HepG2 (cell line): ENCODE data around the gene MACROD2. TPM values are rescaled to one million over a fixed set of nuclear protein-coding genes. Genes with fewer than 3 reads are reported as not detected.

ENCODE experiments used
- ATAC-seq: fragments of 200-7000 bp; cut with Tn5 transposase; 3 replicates; pipeline ENCODE4 v1.9.1; 2020; ENCODE audit warnings: mild to moderate bottlenecking, moderate library complexity
- BruUV-seq: library from RNA; stranded (reverse); fragments of 400-500 nt; replicated peaks from 2 replicates; lab custom pipeline; 2021; lab: Mats Ljungman, UMichigan
- CTCF ChIA-PET: fragments of 300-600 bp; formaldehyde crosslinking; extraction: SDS; loops from one replicate; lab custom pipeline; 2021; ENCODE audit warnings: low total read pairs, inconsistent platforms, low intra/inter-chr PET ratio; lab: Yijun Ruan, JAX
- POLR2A ChIA-PET: fragments of 350-600 bp; sonication (Branson Sonifier 250); formaldehyde crosslinking; loops from one replicate; lab custom pipeline; 2020; ENCODE audit warnings: antibody characterized with exemption, inconsistent platforms; lab: Yijun Ruan, JAX
- DNase-seq: peaks from one replicate; pipeline ENCODE4 v3.0.0-alpha.2; 2015; ENCODE audit warnings: low spot score
- FAIRE-seq: peaks from 3 replicates; lab custom pipeline; 2011; peaks lifted over from hg19 to GRCh38; lab: Jason Lieb, UNC
- H2AFZ ChIP-seq: one replicate; pipeline ENCODE4 v1.6.1; 2011; ENCODE audit warnings: low read length, inconsistent platforms
- H3K27ac ChIP-seq: fragments of 300-600 bp; 3 replicates; pipeline ENCODE4 v1.8.0; 2011; ENCODE audit warnings: mixed run types, mild to moderate bottlenecking, mixed read lengths, low read length, inconsistent platforms; ENCODE audit not compliant: insufficient read depth; ENCODE audit errors: extremely low read length
- H3K27me3 ChIP-seq, 2 experiments: fragments of 200-600 bp in 1 of 2; 2 replicates in 1 of 2; 3 replicates in 1 of 2; pipeline versions ENCODE4 v1.6.0 to v1.8.0; 2011; ENCODE audit warnings: low read length in 2 of 2, mild to moderate bottlenecking in 2 of 2, moderate library complexity in 2 of 2, inconsistent platforms in 1 of 2; ENCODE audit not compliant: insufficient read depth in 2 of 2, control insufficient read depth in 1 of 2
- H3K36me3 ChIP-seq, 2 experiments: fragments of 200-600 bp in 1 of 2; replicated peaks in 1 of 2; 2 replicates in 1 of 2; 3 replicates in 1 of 2; pipeline versions ENCODE4 v1.5.1 to v1.8.0; 2011; ENCODE audit warnings: low read length in 2 of 2, inconsistent platforms in 1 of 2; ENCODE audit not compliant: insufficient read depth in 2 of 2, control insufficient read depth in 1 of 2
- H3K4me1 ChIP-seq: 2 replicates; pipeline ENCODE4 v1.5.1; 2012; ENCODE audit warnings: low read length, inconsistent platforms; ENCODE audit not compliant: insufficient read depth
- H3K4me2 ChIP-seq: 2 replicates; pipeline ENCODE4 v1.6.0; 2011; ENCODE audit warnings: low read depth, low read length, inconsistent platforms
- H3K4me3 ChIP-seq, 3 experiments: fragments of 200-600 bp in 1 of 3; sonication (generic), shearing (Covaris generic) in 1 of 3; replicated peaks in 1 of 3; 2 replicates each; pipeline ENCODE4 v1.5.1; 2011 to 2016; ENCODE audit warnings: low read length in 3 of 3, inconsistent platforms in 2 of 3, low read depth in 2 of 3, mild to moderate bottlenecking in 2 of 3, control low read depth in 1 of 3, mixed read lengths in 1 of 3; ENCODE audit not compliant: insufficient read depth in 1 of 3
- H3K79me2 ChIP-seq: one replicate; pipeline ENCODE4 v1.6.1; 2011; ENCODE audit warnings: low read length, inconsistent platforms; ENCODE audit not compliant: insufficient read depth
- H3K9ac ChIP-seq: 2 replicates; pipeline ENCODE4 v1.6.0; 2011; ENCODE audit warnings: mild to moderate bottlenecking, low read depth, low read length, inconsistent platforms; ENCODE audit not compliant: insufficient read depth
- H3K9me3 ChIP-seq: 2 replicates; pipeline ENCODE4 v1.5.1; 2012; ENCODE audit warnings: mild to moderate bottlenecking, low read length
- H4K20me1 ChIP-seq: 2 replicates; pipeline ENCODE4 v1.6.0; 2011; ENCODE audit warnings: inconsistent platforms, mild to moderate bottlenecking, low read length, moderate library complexity; ENCODE audit not compliant: insufficient read depth
- FOXC1 ChIP-seq: sonication (generic); formaldehyde crosslinking; IDR thresholded peaks from 2 replicates; pipeline ENCODE4 v1.8.0; 2022; ENCODE audit warnings: mild to moderate bottlenecking, missing genetic modification reagents, borderline replicate concordance
- FOXP4 ChIP-seq: sonication (generic); formaldehyde crosslinking; IDR thresholded peaks from 2 replicates; pipeline ENCODE4 v1.4.0; 2020; ENCODE audit warnings: missing genetic modification reagents
- HOXA7 ChIP-seq: sonication (generic); formaldehyde crosslinking; IDR thresholded peaks from 2 replicates; pipeline ENCODE4 v1.8.1; 2022; ENCODE audit warnings: mild to moderate bottlenecking, missing genetic modification reagents, moderate library complexity
- RNF2 ChIP-seq: fragments of 450-650 bp; conservative IDR thresholded peaks from 2 replicates; pipeline ENCODE4 v1.6.1; 2016; ENCODE audit warnings: low read depth
- SETDB1 ChIP-seq: sonication (generic); formaldehyde crosslinking; IDR thresholded peaks from 2 replicates; pipeline ENCODE4 v1.5.1; 2020; ENCODE audit warnings: missing genetic modification reagents, mild to moderate bottlenecking, borderline replicate concordance
- SMAD1 ChIP-seq: sonication (generic); formaldehyde crosslinking; IDR thresholded peaks from 2 replicates; pipeline ENCODE4 v1.4.0; 2020; ENCODE audit warnings: missing genetic modification reagents, low read depth, mild to moderate bottlenecking, borderline replicate concordance
- SOX6 ChIP-seq, 2 experiments: fragments of 450-650 bp in 1 of 2; sonication (generic) in 1 of 2; formaldehyde crosslinking in 1 of 2; IDR thresholded peaks; 2 replicates each; pipeline versions ENCODE4 v1.4.0 to v1.6.1; 2017 to 2020; ENCODE audit warnings: antibody characterized with exemption in 1 of 2, mild to moderate bottlenecking in 1 of 2, missing genetic modification reagents in 1 of 2
- TCF12 ChIP-seq, 2 experiments: fragments of 450-650 bp in 1 of 2; sonication (generic) in 1 of 2; formaldehyde crosslinking in 1 of 2; IDR thresholded peaks; 2 replicates each; pipeline versions ENCODE4 v1.6.1 to v1.8.0; 2017 to 2022; ENCODE audit warnings: antibody characterized with exemption in 1 of 2, mild to moderate bottlenecking in 1 of 2, missing genetic modification reagents in 1 of 2, moderate library complexity in 1 of 2
- ZKSCAN5 ChIP-seq: sonication (generic); formaldehyde crosslinking; IDR thresholded peaks from 2 replicates; pipeline ENCODE4 v1.5.1; 2020; ENCODE audit warnings: mild to moderate bottlenecking, missing genetic modification reagents
- ZNF331 ChIP-seq: sonication (generic); formaldehyde crosslinking; IDR thresholded peaks from 2 replicates; pipeline ENCODE4 v1.4.0; 2020; ENCODE audit warnings: missing genetic modification reagents
- ZNF354B ChIP-seq: sonication (generic); formaldehyde crosslinking; IDR thresholded peaks from 2 replicates; pipeline ENCODE4 v1.8.0; 2022; ENCODE audit warnings: mild to moderate bottlenecking, missing genetic modification reagents
- ZNF513 ChIP-seq: sonication (generic); formaldehyde crosslinking; conservative IDR thresholded peaks from 2 replicates; pipeline ENCODE4 v1.5.0; 2020; ENCODE audit warnings: missing genetic modification reagents
- ZNF614 ChIP-seq: IDR thresholded peaks from 2 replicates; pipeline ENCODE4 v1.6.1; 2018; ENCODE audit warnings: missing biosample characterization, missing genetic modification reagents, inconsistent platforms, borderline replicate concordance
- ZNF616 ChIP-seq: sonication (generic); formaldehyde crosslinking; IDR thresholded peaks from 2 replicates; pipeline ENCODE4 v1.5.0; 2020; ENCODE audit warnings: low read depth, mild to moderate bottlenecking, missing genetic modification reagents
- ZNF639 ChIP-seq: conservative IDR thresholded peaks from 2 replicates; pipeline ENCODE4 v1.6.1; 2018; ENCODE audit warnings: missing genetic modification reagents
- ZNF7 ChIP-seq: IDR thresholded peaks from 2 replicates; pipeline ENCODE4 v1.6.1; 2016; ENCODE audit warnings: missing biosample characterization, missing genetic modification reagents
- ZNF780A ChIP-seq: sonication (generic); formaldehyde crosslinking; IDR thresholded peaks from 2 replicates; pipeline ENCODE4 v1.8.0; 2022; ENCODE audit warnings: mild to moderate bottlenecking, missing genetic modification reagents, moderate library complexity
- ZSCAN20 ChIP-seq: sonication (generic); formaldehyde crosslinking; IDR thresholded peaks from 2 replicates; pipeline ENCODE4 v1.4.0; 2020; ENCODE audit warnings: missing genetic modification reagents, mild to moderate bottlenecking, borderline replicate concordance
- WGBS: methylation state at CpG from one replicate; pipeline ENCODE4 v1.1.6; 2017; ENCODE audit warnings: low lambda C conversion rate; 5-methylcytosine and 5-hydroxymethylcytosine counted together
- in situ Hi-C: cut with HindIII; loops from 2 replicates; pipeline ENCODE4 v1.10.0; 2017; ENCODE audit warnings: low pct_unique_long_range_greater_than_20kb; ENCODE audit not compliant: extremely low pct_ligation_motif_present
- intact Hi-C: fragments of 100-400 bp; cut with micrococcal nuclease; formaldehyde crosslinking; loops from one replicate; pipeline ENCODE4 v1.10.0; 2022; ENCODE audit not compliant: unreplicated experiment
- polyA plus RNA-seq, 8 experiments: library from polyadenylated mRNA; depleted of rRNA in 3 of 8; stranded (reverse) in 7 of 8; unstranded in 1 of 8; fragments of >200 nt; fragmentation: Illumina TruSeq in 4 of 8; extraction: Trizol in 4 of 8; gene quantifications; 2 replicates each; pipeline versions ENCODE4 v1.2.1 to v1.2.3, GENCODE V29; 2011 to 2016; ENCODE audit warnings: low read depth in 4 of 8, missing spikeins in 1 of 8, mixed read lengths in 1 of 8; ENCODE audit not compliant: insufficient read depth in 1 of 8
- total RNA-seq, 5 experiments: library from RNA; depleted of rRNA; stranded (reverse); fragments of >200 nt; fragmentation: Illumina TruSeq; extraction: Trizol; gene quantifications; 2 replicates each; pipeline ENCODE4 v1.2.3, GENCODE V29; 2016; ENCODE audit warnings: low read depth in 1 of 5

MACROD2 gene
- total and polyA plus RNA-seq, 2 of the 13 experiments (the other 11 are each of a cell fraction or from before 2014, with no cell fraction given): 0.13 to 0.51 TPM

GRCh38 chr20:14643556-14643955, 648.2 kb downstream of the MACROD2 start:
- no peak overlapping the region for H3K9ac ChIP-seq
- ChIA-PET CTCF (no interaction called here), POLR2A (no interaction called here)
- H3K9me3 ChIP-seq: peaks cover 28% of the 10 kb centered on the region
- DNase-seq (no peak), FAIRE-seq (no peak), ATAC-seq (no peak)
- BruUV-seq: no TSS peak
- no peak overlapping the region for H3K4me3 ChIP-seq
- H3K4me2 ChIP-seq: no peak overlapping the region
- TF ChIP-seq ZNF616 (CRISPR knock-in tag) (no peak), TCF12 (IDR thresholded peaks at IDR 0.05) (no peak), TCF12 (CRISPR knock-in tag; IDR thresholded peaks at IDR 0.05) (no peak), FOXP4 (CRISPR knock-in tag) (no peak), SETDB1 (CRISPR knock-in tag) (no peak), SMAD1 (no peak), HOXA7 (CRISPR knock-in tag) (no peak), ZNF513 (CRISPR knock-in tag) (no peak), ZNF639 (CRISPR knock-in tag) (no peak), ZNF780A (CRISPR knock-in tag) (no peak), ZSCAN20 (no peak), ZKSCAN5 (CRISPR knock-in tag) (no peak), FOXC1 (CRISPR knock-in tag) (no peak), RNF2 (no peak), ZNF354B (CRISPR knock-in tag) (no peak), ZNF331 (CRISPR knock-in tag) (no peak), ZNF614 (CRISPR knock-in tag) (no peak), SOX6 (IDR thresholded peaks at IDR 0.05) (no peak), SOX6 (CRISPR knock-in tag; IDR thresholded peaks at IDR 0.05) (no peak), ZNF7 (CRISPR knock-in tag) (no peak)
- in situ Hi-C loops: no loop called here
- no peaks in the 10 kb centered on the region for H3K4me1 ChIP-seq
- H3K27ac ChIP-seq: no peak overlapping the region
- H3K36me3 ChIP-seq: no peaks in the 10 kb centered on the region
- H3K79me2 ChIP-seq: no peaks in the 10 kb centered on the region
- intact Hi-C loops: no loop called here
- no peak overlapping the region for H2AFZ ChIP-seq
- 0% methylated on average over 1 of the region's 1 CpG for WGBS
- H3K27me3 ChIP-seq: no peaks in the 10 kb centered on the region
- no peaks in the 10 kb centered on the region for H4K20me1 ChIP-seq
